NT2/D1 (cell line): ENCODE data around the gene MOV10L1.

Source experiments
- DNase-seq: peaks from one replicate; pipeline ENCODE4 v3.0.0-alpha.2; 2011; ENCODE audit warnings: low read depth, low spot score
- H3K27me3 ChIP-seq: 2 replicates; pipeline ENCODE4 v1.6.0; 2011; ENCODE audit warnings: mild to moderate bottlenecking; ENCODE audit not compliant: insufficient read length, insufficient read depth
- H3K36me3 ChIP-seq: 2 replicates; pipeline ENCODE4 v1.6.1; 2011; ENCODE audit warnings: mild to moderate bottlenecking, low read length, mixed read lengths; ENCODE audit not compliant: insufficient read depth, insufficient read length
- H3K4me1 ChIP-seq: 2 replicates; pipeline ENCODE4 v1.5.1; 2011; ENCODE audit not compliant: insufficient read depth, insufficient read length
- H3K4me3 ChIP-seq: 2 replicates; pipeline ENCODE4 v1.5.1; 2011; ENCODE audit warnings: low read depth; ENCODE audit not compliant: insufficient read length
- H3K9ac ChIP-seq: 2 replicates; pipeline ENCODE4 v1.6.0; 2011; ENCODE audit warnings: low read depth; ENCODE audit not compliant: insufficient read length
- H3K9me3 ChIP-seq: 2 replicates; pipeline ENCODE4 v1.5.1; 2011; ENCODE audit warnings: mild to moderate bottlenecking, low read length; ENCODE audit not compliant: insufficient read depth
- SUZ12 ChIP-seq: IDR thresholded peaks from 2 replicates; pipeline ENCODE4 v1.6.1; 2011; ENCODE audit not compliant: insufficient read length, insufficient read depth; ENCODE audit errors: extremely low read depth
- YY1 ChIP-seq: IDR thresholded peaks from 2 replicates; pipeline ENCODE4 v1.6.1; 2011; ENCODE audit not compliant: insufficient read length, insufficient read depth
- ZNF274 ChIP-seq: IDR thresholded peaks from 2 replicates; pipeline ENCODE4 v1.6.1; 2011; ENCODE audit warnings: mild to moderate bottlenecking, low read depth, low read length

MOV10L1 gene

DNA sequence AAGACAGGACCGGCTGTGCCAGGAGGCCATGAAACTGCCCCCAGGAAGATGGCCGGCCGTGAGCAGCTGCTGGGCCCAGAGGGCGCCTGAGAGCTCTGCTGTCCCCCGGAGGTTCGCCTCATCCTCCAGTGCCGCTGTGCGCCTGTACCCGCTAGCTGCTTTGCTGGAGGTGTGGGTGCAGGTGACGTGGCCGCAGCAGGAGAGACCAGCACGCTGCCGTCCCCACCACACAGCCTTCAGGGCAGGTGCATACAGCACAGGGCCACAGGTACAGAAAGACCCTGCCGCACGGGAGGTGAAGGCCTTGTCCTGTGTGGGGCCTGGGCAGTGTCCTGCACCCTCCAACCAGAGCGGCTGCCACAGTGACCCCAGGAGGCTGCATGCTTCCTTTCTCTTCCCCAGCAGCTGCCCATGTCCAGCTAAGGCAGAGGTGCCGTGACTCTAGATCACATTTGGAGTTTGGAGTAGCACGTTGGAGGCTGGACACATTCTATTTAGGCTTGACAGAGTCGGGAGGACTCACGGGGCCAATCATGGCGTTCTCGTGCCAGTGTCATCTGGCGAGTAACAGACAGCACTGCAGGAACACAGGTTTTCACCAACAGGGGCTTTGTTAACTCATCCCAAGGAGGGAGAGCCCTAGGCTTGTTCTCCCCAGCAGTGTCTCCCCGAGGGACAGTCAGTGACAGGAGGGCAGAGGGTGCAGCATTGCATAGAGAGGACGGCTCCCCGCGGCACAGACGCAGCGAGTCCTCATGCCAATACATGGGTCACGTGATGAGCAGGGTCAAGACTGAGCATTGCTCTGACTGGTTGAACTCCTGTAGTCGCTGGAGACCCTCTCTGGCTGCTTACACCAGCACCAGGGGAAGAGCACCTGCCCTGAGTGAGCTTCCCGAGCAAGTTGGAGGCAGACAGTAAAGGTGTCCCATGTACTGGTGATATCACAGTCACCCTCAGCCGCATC, 62.0 kb downstream of the MOV10L1 start:
- no peaks in the 10 kb centered on the region for H3K9me3 ChIP-seq
- H3K36me3 ChIP-seq, result no peaks in the 10 kb centered on the region
- no peak overlapping the region for H3K9ac ChIP-seq
- TF ChIP-seq SUZ12, result no peak
- TF ChIP-seq YY1, result no peak
- no peak for TF ChIP-seq ZNF274
- H3K27me3 ChIP-seq, result no peaks in the 10 kb centered on the region
- no peak for DNase-seq
- no peak overlapping the region for H3K4me3 ChIP-seq
- H3K4me1 ChIP-seq, result peaks cover 6% of the 10 kb centered on the region

DNA sequence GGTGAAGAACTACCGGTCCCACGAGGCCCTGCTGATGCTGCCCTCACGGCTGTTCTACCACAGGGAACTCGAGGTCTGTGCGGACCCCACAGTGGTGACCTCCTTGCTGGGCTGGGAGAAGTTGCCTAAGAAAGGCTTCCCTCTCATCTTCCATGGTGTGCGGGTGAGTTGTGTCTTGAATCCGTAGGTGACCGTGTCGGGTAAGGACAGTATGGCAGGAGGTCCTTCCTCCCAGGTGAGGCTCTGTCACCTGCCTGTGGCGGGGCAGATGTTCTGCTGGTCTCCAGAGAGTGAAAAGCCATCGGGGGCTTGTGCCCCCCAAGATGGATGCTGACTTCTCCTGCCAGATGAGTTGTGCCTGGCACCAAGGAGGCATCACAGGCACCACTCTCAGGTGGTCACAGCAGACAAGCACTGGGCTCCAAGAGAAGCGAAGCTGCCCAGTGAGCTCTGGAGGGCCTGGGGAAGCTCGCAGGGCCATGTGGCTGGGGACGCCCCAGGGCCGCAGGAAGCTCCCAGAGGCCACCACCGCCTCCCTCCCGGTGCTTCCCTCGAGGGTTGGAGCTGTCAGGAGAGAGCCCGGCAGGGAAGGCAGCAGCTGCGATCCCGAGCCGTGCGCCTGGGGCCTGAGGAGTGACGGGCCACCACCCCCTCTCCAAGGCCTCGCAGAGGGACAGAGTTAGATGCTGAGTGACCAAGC, 63.4 kb downstream of the MOV10L1 start:
- no peak for DNase-seq
- H3K9me3 ChIP-seq, result no peaks in the 10 kb centered on the region
- H3K4me1 ChIP-seq, result peaks cover 2% of the 10 kb centered on the region
- H3K9ac ChIP-seq, result no peak overlapping the region
- H3K27me3 ChIP-seq, result no peaks in the 10 kb centered on the region
- no peaks in the 10 kb centered on the region for H3K36me3 ChIP-seq
- TF ChIP-seq YY1 (no peak), SUZ12 (no peak), ZNF274 (no peak)
- H3K4me3 ChIP-seq, result no peak overlapping the region

DNA sequence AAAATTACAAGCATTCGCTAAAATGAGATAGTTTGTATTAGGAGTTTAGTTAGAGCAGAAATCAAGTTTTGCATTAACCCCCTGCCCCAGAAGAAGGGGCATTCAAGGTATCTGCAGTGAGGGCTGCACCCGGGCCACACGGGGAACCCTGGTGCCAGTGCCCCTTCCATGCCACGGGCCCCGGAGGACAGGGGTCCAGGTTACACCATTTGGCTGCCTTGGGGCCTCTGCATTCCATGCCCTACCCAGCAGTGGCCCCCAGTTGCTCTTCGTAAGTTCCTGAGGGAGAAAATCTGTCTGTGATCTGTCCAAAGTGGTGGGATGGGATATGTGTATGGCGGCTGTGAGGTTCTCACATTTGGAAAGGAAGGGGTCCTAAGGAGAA, 63.9 kb downstream of the MOV10L1 start:
- TF ChIP-seq YY1 (no peak), ZNF274 (no peak), SUZ12 (no peak)
- Histone ChIP-seq H3K27me3 (no peaks in the 10 kb centered on the region), H3K9me3 (no peaks in the 10 kb centered on the region), H3K9ac (no peak overlapping the region), H3K4me3 (no peak overlapping the region), H3K4me1 (peaks cover 2% of the 10 kb centered on the region), H3K36me3 (no peaks in the 10 kb centered on the region)
- DNase-seq, result no peak

DNA sequence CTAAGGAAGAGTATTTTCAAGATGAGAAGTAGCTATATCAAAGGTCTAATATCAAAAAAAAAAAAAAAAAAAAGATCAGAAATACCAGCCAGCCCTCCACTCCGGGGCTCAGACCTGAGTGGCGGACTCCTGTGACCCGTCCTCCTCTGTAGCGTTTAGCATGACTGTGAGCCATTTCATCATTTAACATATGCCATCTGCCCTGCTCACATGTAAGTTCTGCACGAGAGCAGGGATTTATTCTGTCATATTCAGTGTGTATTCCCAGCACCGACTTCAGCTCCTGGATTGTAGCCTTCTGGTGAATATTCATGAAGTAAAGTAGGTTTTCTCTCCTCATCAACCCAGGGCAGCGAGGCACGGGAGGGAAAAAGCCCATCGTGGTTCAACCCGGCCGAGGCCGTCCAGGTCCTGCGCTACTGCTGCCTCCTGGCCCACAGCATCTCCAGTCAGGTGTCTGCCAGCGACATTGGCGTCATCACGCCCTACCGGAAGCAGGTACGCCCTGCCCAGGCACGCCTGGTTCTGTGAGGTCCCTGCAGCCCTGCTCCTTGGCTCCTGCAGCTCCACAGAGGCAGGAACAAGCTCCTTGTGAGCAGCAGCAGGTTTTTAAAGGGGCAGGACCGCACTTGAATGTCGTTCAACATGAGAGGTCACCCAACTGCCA, 68.0 kb downstream of the MOV10L1 start:
- no peak for TF ChIP-seq YY1
- no peak for TF ChIP-seq SUZ12
- TF ChIP-seq ZNF274, result no peak
- no peaks in the 10 kb centered on the region for H3K9me3 ChIP-seq
- H3K36me3 ChIP-seq, result no peaks in the 10 kb centered on the region
- no peaks in the 10 kb centered on the region for H3K27me3 ChIP-seq
- H3K4me1 ChIP-seq, result peaks cover 4% of the 10 kb centered on the region
- no peak overlapping the region for H3K4me3 ChIP-seq
- H3K9ac ChIP-seq, result no peak overlapping the region
- DNase-seq, result no peak

DNA sequence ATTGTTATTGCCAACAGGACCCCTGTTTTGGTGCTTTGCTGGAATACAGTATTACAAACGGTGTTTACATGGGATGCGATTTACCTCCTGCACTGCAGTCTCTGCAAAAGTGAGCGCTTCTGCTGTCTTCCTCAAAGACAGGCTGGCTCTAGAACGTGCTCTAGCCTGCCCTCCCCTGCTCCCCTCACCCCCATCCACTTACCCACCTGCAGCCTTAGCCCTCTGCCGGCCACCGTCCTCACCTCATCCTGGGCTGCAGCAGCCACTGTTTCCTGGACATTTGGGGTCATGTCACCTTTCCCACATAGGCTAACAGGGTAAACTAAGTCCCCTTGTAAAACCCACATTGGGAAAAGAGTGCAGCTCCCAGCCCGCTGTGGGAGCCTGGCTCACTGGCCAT, 71.1 kb downstream of the MOV10L1 start:
- no peaks in the 10 kb centered on the region for H3K9me3 ChIP-seq
- H3K36me3 ChIP-seq, result no peaks in the 10 kb centered on the region
- DNase-seq, result no peak
- no peak overlapping the region for H3K9ac ChIP-seq
- no peak overlapping the region for H3K4me3 ChIP-seq
- TF ChIP-seq SUZ12, result no peak
- peaks cover 4% of the 10 kb centered on the region for H3K4me1 ChIP-seq
- no peaks in the 10 kb centered on the region for H3K27me3 ChIP-seq

DNA sequence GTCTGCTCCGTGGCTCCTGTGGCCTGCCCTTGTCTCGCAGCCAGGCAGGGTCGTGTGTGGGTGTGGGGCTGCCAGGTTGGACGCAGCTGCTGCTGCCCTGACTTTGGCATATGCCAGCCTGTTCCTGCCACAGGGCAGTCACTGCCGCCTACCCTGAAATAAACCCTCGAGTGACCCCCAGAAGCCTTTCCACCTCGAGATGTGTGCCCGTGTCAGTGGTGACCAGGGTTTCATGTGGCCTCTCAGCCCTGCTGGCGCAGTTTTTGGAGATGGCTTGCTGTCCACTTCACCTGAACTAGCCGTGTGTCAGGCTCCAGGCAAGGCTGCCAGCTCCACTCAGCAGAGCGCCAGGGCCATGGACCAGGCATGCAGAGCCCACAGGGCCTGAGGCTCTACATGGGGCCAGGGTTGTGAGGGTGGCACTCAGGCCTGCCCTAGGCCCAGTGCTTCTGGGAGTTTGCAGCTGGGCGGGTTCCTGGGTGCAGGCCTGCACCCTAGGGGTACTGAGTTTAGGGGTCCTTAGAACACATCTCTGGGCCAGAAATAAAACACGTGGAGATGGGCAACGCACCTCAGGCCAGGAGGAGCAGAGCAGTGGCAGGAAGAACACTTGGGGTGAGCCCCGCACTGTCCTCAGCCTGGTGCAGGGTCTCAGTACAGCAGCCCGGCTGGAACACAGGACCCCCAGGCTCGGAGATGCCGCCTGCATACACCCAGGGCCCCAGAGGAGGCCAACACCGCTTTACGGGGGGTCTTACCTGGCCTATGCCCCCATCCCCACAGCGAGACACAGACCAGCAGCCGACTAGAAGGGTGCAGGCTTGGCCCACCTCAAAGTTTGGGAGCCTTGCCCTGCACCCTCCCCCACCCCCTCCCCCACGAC, 71.9 kb downstream of the MOV10L1 start:
- TF ChIP-seq ZNF274, result no peak
- no peak for TF ChIP-seq SUZ12
- no peak for TF ChIP-seq YY1
- Histone ChIP-seq H3K4me1 (peaks cover 4% of the 10 kb centered on the region), H3K9me3 (no peaks in the 10 kb centered on the region)

More for the DNA sequence above, 71.9 kb downstream of the MOV10L1 start:
- H3K4me3 ChIP-seq, result no peak overlapping the region
- no peak overlapping the region for H3K9ac ChIP-seq
- no peak for DNase-seq
- no peaks in the 10 kb centered on the region for H3K36me3 ChIP-seq
- H3K27me3 ChIP-seq, result no peaks in the 10 kb centered on the region
